SW480 (cell line): ENCODE data around the gene AKR7A2.
"Not testable (repeated sequence)": the region's sequence is repeated elsewhere in the genome, so short reads cannot be mapped to it uniquely, and the experiment has no call there.

Experiments
- DNase-seq: peaks from one replicate; pipeline ENCODE4 v3.0.0-alpha.2; 2016; ENCODE audit warnings: low spot score

AKR7A2 gene

GRCh38 chr1:19260211-19261138, 51.5 kb downstream of the AKR7A2 start:
- DNase-seq, result peak; percentile 13

DNA sequence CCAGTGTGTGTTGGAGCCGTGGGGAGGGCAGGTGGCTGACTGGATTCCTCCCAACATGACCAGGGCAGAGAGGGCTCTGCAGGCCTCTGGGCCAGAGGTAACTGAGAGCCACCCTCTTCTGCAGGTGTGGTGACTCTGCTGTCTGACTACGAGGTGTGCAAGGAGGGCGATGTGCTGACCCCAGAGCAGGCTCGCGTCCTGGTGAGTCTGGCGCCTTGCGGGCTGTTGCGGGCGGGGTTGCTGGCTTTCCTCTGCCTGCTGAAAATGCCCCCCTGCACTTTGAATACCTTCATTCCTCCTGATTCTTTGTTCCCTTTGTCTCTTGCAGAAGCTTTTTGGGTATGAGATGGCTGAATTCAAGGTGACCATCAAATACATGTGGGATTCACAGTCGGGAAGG, 53.6 kb downstream of the AKR7A2 start:
- DNase-seq, result no peak

DNA sequence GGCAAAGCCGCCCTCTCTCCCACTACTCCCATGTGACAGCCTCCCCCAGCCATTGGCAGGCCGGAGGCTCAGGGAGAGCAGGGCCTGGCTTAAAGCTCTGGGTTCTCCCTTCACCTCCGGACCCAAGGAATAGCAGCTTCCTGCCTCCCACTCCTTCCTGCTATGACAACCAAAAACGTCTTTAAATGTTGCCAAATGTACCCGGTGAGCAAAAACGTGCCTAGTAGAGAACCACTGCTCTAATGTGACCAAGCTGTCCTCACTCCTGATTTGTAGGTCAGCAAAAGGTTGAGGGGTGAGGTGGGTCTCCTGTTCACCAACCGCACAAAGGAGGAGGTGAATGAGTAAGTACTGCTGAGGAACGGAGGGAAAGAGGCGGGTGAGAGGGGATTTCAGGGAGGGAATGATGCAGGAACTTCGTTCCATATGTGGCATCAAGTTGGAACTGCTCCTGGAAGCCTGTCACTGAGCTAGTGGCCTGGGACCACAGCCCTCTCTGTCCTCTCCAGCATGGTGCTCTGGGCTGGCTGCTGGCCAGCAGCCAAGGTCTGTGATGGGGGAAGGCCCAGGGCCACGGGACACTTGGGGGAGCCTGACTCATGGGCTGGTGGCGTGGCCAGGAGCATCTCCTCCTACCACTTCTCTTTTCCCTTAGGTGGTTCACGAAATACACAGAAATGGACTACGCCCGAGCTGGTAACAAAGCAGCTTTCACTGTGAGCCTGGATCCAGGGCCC, 54.6 kb downstream of the AKR7A2 start:
- DNase-seq, result no peak

GRCh38 chr1:19256301-19256700, 55.6 kb downstream of the AKR7A2 start:
- DNase-seq, result not testable (repeated sequence)

DNA sequence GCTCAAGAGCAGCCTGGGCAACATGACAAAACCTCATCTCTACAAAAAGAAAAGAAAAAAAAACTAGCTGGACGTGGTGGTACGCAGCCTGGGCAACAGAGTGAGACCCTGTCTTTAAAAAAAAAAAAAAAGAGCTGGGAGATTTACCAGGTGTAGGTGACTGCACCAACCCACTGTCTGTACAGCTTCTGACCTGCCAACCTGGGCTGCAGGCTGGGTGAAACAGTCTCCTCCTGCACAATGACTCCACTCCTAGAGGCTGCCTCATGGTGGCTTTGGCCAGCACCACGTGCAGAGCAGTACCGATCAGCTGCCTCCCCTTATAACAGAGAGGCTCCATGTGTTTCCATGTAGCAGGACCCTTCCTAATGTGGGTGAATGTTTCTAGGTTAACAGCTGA, 56.7 kb downstream of the AKR7A2 start:
- DNase-seq, result no peak

DNA sequence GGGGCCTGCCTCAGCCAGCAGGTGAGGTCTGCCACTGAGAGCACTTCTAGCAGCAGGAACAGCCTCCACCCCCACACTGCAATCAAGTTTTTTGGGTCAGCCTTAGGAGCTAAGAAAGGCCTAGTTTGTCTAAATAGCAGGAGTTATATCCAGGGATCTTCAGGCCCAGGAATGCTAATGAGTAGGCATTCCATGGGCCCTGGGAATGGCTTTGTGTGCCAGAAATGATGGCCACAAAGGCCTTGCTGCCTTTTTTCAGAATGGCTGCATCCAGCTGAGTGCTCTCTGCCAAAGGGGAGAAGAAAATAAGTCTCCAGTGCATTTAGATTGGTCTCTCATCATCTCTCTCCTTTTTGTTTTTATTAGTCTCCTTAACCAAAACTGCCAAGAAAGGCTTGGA, 57.5 kb downstream of the AKR7A2 start:
- no peak for DNase-seq
